ENCODE measurements around the gene BTBD6. TPM values are rescaled to one million over a fixed set of nuclear protein-coding genes. Genes with fewer than 3 reads are reported as not detected.

The BTBD6 gene
- total and polyA plus RNA-seq, 2 donors (not counting 1 experiment from before 2014, with no cell fraction given) = 31.9 to 49.9 TPM

- Histone ChIP-seq H3K79me2 (ENCODE audit: control insufficient read depth, insufficient read depth, low read length) (peaks cover 16% of the 10 kb centered on the region), H3K9me3 (ENCODE audit: control insufficient read depth, insufficient read depth, low read depth, low read length) (no peaks in the 10 kb centered on the region), H4K20me1 (ENCODE audit: control insufficient read depth, extremely low read depth, insufficient read depth, low read length) (no peaks in the 10 kb centered on the region), H3K27ac (ENCODE audit: insufficient read depth, low read length) (no peak overlapping the region), H3K27me3 (ENCODE audit: control insufficient read depth, insufficient read depth, low read length) (no peaks in the 10 kb centered on the region), H3K4me1 (ENCODE audit: control insufficient read depth, extremely low read depth, insufficient read depth, low read length) (peaks cover 11% of the 10 kb centered on the region), H3K9ac (ENCODE audit: insufficient read depth, low read length) (no peak overlapping the region), H3K36me3 (ENCODE audit: control insufficient read depth, insufficient read depth, low read length) (peaks cover 19% of the 10 kb centered on the region), H2AFZ (ENCODE audit: low read length) (no peak overlapping the region), H3K4me3 (replicated peaks in 1 of 4; ENCODE audit: control extremely low read depth in 1 of 4, insufficient read depth in 1 of 4, low read depth in 3 of 4, low read length in 4 of 4) (no peak overlapping the region), H3K4me2 (ENCODE audit: extremely low read depth, insufficient read depth, low read length) (no peak overlapping the region)
- TF ChIP-seq EZH2 (IDR thresholded peaks at IDR 0.05; ENCODE audit: low read length, missing control alignments) = no peak
- TF ChIP-seq, protein P1, sequence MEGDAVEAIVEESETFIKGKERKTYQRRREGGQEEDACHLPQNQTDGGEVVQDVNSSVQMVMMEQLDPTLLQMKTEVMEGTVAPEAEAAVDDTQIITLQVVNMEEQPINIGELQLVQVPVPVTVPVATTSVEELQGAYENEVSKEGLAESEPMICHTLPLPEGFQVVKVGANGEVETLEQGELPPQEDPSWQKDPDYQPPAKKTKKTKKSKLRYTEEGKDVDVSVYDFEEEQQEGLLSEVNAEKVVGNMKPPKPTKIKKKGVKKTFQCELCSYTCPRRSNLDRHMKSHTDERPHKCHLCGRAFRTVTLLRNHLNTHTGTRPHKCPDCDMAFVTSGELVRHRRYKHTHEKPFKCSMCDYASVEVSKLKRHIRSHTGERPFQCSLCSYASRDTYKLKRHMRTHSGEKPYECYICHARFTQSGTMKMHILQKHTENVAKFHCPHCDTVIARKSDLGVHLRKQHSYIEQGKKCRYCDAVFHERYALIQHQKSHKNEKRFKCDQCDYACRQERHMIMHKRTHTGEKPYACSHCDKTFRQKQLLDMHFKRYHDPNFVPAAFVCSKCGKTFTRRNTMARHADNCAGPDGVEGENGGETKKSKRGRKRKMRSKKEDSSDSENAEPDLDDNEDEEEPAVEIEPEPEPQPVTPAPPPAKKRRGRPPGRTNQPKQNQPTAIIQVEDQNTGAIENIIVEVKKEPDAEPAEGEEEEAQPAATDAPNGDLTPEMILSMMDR (conservative IDR thresholded peaks at IDR 0.05 in 1 of 2, IDR thresholded peaks at IDR 0.05 in 1 of 2; ENCODE audit: low read depth in 1 of 2, low read length in 2 of 2) = no peak
- no peak for DNase-seq (ENCODE audit: low read depth in 2 of 2)
Observed at GRCh38 chr14:105250008-105250366, 1.7 kb downstream of the BTBD6 start.

DNA sequence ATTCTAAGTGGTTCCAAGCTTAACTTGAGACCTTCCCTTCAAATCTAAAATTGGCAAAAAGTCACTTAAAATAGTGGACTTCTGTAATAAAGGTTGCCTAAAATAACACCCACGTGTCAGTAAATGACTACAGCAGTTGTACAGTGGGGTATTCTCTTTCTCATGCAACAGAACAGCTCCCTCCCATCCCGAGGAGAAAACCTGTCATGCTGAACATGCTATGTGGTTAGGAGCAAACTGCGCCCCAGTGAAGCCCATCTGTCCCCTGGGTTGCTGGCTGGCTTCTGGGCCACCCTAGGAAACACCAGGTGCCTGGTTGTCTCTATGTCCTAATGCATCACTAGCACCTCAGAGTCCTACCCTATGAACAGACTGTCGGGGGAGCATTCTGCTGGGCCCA, 2.7 kb downstream of the BTBD6 start:
- no peak for DNase-seq (ENCODE audit: low read depth in 2 of 2)
- H3K4me3 ChIP-seq (replicated peaks in 1 of 4; ENCODE audit: control extremely low read depth in 1 of 4, insufficient read depth in 1 of 4, low read depth in 3 of 4, low read length in 4 of 4) = no peak overlapping the region
- H2AFZ ChIP-seq (ENCODE audit: low read length) = no peak overlapping the region
- no peak for TF ChIP-seq EZH2 (IDR thresholded peaks at IDR 0.05; ENCODE audit: low read length, missing control alignments)
- TF ChIP-seq, protein P1 (conservative IDR thresholded peaks at IDR 0.05 in 1 of 2, IDR thresholded peaks at IDR 0.05 in 1 of 2; ENCODE audit: low read depth in 1 of 2, low read length in 2 of 2) = no peak
- H3K9me3 ChIP-seq (ENCODE audit: control insufficient read depth, insufficient read depth, low read depth, low read length) = no peaks in the 10 kb centered on the region
- no peak overlapping the region for H3K9ac ChIP-seq (ENCODE audit: insufficient read depth, low read length)
- no peak overlapping the region for H3K4me2 ChIP-seq (ENCODE audit: extremely low read depth, insufficient read depth, low read length)
- H3K4me1 ChIP-seq (ENCODE audit: control insufficient read depth, extremely low read depth, insufficient read depth, low read length) = peaks cover 11% of the 10 kb centered on the region
- peaks cover 16% of the 10 kb centered on the region for H3K79me2 ChIP-seq (ENCODE audit: control insufficient read depth, insufficient read depth, low read length)
- no peaks in the 10 kb centered on the region for H4K20me1 ChIP-seq (ENCODE audit: control insufficient read depth, extremely low read depth, insufficient read depth, low read length)
- H3K36me3 ChIP-seq (ENCODE audit: control insufficient read depth, insufficient read depth, low read length) = peaks cover 19% of the 10 kb centered on the region
- no peak overlapping the region for H3K27ac ChIP-seq (ENCODE audit: insufficient read depth, low read length)
- no peaks in the 10 kb centered on the region for H3K27me3 ChIP-seq (ENCODE audit: control insufficient read depth, insufficient read depth, low read length)

DNA sequence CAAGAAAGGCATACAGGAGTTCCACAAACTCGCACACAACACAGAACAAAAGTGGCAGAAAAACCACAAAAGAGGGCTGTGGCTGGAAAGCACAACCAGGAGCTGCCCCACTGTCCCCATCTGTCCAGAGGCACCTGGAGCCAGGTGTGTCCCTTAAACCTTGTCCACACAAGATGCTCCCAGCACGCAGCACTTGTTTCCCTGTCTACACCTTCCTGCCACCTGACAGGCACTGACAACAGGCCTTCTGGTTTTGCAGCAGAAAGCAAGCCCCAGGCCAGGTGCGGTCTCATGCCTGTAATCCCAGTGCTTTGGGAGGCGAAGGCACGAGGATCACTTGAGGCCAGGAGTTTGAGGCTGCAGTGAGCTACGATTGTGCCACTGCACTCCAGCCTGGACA, 3.6 kb downstream of the BTBD6 start:
- Histone ChIP-seq H3K27ac (ENCODE audit: insufficient read depth, low read length) (no peak overlapping the region), H3K4me2 (ENCODE audit: extremely low read depth, insufficient read depth, low read length) (no peak overlapping the region), H3K79me2 (ENCODE audit: control insufficient read depth, insufficient read depth, low read length) (peaks cover 16% of the 10 kb centered on the region), H3K9ac (ENCODE audit: insufficient read depth, low read length) (no peak overlapping the region), H2AFZ (ENCODE audit: low read length) (no peak overlapping the region), H3K4me3 (replicated peaks in 1 of 4; ENCODE audit: control extremely low read depth in 1 of 4, insufficient read depth in 1 of 4, low read depth in 3 of 4, low read length in 4 of 4) (no peak overlapping the region), H3K4me1 (ENCODE audit: control insufficient read depth, extremely low read depth, insufficient read depth, low read length) (peaks cover 11% of the 10 kb centered on the region), H3K36me3 (ENCODE audit: control insufficient read depth, insufficient read depth, low read length) (peaks cover 19% of the 10 kb centered on the region), H4K20me1 (ENCODE audit: control insufficient read depth, extremely low read depth, insufficient read depth, low read length) (no peaks in the 10 kb centered on the region), H3K27me3 (ENCODE audit: control insufficient read depth, insufficient read depth, low read length) (no peaks in the 10 kb centered on the region), H3K9me3 (ENCODE audit: control insufficient read depth, insufficient read depth, low read depth, low read length) (no peaks in the 10 kb centered on the region)
- no peak for TF ChIP-seq EZH2 (IDR thresholded peaks at IDR 0.05; ENCODE audit: low read length, missing control alignments)
- TF ChIP-seq, protein P1 (conservative IDR thresholded peaks at IDR 0.05 in 1 of 2, IDR thresholded peaks at IDR 0.05 in 1 of 2; ENCODE audit: low read depth in 1 of 2, low read length in 2 of 2) = no peak
- DNase-seq (ENCODE audit: low read depth in 2 of 2) = no peak
